NCI-H2081 (cell line): ENCODE data around the gene PHF13.
"Not testable (repeated sequence)": the region's sequence is repeated elsewhere in the genome, so short reads cannot be mapped to it uniquely, and the experiment has no call there.

Experiments
- DNase-seq, 2 experiments: peaks; one replicate each; lab custom pipeline; 2025; lab: John Stamatoyannopoulos, UW

The PHF13 gene

DNA sequence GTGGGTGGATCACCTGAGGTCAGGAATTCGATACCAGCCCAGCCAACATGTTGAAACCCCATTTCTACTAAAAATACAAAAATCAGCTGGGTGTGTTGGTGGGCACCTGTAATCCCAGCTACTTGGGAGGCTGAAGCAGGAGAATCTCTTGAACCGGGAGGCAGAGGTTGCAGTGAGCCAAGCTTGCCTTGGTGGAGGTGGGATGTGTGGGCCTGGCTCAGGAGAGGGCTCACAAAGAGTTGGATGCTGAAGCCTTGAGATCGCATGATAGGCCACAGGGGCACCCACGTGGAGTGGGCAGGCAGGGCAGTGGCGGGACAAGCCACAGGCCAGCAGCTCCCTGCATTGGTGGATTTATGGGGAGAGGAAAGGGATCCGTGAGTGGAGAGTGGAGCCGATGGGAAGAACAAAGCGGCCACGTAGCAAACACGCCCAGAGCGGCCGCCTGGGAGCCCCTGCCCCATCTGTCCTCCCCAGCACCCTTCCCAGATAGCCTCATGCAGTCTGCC, 15.5 kb downstream of the PHF13 start:
- DNase-seq = no peak

DNA sequence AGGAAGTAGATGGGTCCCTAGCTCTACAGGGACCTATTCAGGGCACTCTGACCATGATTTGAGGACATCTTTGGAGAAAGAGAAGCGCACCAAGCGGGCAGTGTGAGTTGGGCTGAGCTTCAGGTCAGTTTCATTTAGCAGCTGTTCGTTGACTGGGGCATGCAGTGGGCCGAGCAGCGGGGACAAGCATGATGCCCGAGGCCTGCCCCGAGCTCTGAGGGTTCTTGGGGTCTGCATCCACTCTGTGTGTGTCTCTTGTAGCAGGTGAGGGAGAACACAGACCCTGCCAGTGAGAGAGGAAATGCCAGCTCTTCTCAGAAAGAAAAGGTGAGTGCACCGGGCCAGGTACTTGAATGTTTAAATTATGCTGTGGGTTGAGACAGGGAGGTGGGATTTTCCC, 16.5 kb downstream of the PHF13 start:
- DNase-seq = no peak

DNA sequence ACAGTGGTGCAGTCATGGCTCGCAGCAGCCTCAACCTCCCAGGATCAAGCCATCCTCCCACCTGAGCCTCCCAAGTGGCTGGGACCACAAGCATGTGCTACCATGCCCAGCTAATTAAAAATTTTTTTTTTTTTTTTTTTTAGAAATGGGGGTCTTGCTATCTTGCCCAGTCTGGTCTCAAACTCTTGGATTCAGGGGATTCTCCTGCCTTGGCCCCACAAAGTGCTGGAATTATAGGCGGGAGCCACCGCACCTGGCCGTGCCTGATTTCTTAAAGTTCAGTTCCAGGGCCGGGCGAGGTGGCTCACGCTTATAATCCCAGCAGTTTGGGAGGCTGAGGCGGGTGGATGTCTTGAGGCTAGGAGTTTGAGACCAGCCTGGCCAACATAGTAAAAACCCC, 17.5 kb downstream of the PHF13 start:
- no peak for DNase-seq

DNA sequence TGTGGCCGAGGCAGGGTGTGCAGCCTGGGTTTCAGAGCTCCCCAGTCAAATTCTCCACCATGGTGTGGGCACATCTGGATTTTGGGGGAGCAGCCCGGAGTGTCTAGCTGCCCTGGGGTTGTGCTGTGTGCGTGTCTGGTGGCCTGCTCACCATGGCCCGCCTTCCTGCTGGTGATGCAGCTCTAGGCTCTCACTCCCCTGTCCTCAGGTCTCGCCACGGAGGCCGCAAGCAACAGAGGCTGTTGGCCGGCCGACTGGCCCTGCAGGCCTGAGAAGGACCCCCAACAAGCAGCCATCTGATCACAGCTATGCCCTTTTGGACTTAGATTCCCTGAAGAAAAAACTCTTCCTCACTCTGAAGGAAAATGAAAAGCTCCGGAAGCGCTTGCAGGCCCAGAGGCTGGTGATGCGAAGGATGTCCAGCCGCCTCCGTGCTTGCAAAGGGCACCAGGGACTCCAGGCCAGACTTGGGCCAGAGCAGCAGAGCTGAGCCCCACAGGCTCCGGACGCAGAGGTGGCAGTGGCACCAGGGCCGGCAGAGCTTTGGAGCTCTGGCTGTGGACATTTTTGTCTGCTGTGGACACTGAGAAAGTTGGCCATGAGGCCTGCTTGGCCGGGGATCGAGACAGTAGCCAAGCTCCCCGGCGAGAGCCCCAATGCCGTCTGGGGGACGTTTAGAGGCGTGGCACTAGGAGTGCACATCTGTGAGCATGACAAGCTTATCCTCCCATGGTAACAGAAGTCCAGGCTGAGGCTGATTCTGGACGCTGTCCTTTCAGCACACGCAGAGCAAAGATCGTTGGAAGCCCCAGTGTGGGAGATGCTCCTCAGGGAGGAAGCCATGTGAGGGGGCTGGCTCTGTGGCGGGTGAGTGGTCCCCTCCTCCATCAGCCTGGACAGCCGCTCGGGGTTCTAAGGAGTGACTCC, 19.3 kb downstream of the PHF13 start:
- DNase-seq = no peak

DNA sequence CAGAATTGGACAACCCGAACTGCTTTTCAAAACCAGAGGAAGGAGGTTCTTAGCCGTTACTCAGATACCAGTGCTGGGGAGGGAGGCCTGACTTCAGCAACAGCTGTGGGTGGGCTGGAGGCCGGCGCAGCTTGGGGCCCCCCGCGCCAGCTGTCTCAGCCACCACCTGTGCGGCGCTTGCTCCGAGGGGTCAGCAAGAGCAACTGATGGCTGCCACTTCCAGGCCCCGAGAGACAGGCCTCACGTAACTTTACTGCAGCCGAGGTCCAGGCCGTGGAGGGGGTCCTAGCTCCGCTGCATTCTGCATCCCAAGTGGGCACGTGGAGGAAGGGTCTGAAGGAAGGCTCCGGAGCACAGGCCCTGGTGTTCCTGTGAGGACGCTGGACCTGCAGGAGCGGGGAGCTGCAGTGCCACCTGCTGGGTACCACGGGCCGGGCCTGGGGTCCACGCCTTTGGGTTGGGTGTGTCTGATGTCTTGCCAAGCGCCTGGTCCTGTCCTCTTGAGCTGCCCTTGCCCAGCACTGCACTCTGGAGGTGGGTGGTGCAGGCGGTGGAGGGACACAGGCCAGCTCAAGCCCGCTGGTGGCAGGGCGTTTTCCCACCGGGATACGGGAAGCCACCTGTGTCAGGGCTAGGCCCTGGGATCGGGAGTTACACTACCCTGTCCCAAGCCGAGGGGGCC, 21.0 kb downstream of the PHF13 start:
- no peak for DNase-seq

DNA sequence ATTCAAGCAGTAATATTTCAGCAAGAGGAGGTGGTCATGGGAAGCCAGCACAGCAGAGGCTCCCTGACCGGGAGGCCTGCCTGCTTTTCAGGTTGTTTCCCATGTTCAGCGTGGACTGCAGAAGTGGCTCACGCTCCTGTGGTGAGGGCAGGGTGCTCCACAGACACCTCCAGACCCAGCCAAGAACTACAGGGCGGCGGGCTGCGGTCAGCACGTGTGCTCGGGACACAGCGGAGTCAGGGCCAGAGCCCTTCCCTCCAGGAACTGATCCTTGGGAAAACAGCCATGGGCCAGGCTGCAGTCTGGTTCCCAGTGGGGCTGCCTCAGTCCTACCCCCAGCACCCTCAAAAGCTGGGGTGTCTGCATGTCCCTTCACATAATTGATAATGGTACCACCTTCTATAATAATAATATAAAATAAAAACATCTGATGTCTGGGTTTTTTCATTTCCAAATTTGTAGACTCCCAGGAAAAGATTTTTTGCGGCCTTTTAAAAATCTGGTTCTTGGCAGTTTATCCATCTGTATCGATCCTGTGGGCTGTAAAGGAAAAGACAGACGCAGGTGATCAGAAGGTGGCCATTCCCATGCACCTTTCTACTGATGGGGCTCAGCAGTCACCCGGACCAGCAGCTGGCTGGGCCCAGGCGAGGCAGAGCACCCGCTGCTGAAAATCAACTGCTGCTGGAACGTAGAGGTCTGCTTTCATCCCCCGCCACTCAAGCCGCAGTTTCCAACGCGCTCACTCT, 21.8 kb downstream of the PHF13 start:
- no peak for DNase-seq

DNA sequence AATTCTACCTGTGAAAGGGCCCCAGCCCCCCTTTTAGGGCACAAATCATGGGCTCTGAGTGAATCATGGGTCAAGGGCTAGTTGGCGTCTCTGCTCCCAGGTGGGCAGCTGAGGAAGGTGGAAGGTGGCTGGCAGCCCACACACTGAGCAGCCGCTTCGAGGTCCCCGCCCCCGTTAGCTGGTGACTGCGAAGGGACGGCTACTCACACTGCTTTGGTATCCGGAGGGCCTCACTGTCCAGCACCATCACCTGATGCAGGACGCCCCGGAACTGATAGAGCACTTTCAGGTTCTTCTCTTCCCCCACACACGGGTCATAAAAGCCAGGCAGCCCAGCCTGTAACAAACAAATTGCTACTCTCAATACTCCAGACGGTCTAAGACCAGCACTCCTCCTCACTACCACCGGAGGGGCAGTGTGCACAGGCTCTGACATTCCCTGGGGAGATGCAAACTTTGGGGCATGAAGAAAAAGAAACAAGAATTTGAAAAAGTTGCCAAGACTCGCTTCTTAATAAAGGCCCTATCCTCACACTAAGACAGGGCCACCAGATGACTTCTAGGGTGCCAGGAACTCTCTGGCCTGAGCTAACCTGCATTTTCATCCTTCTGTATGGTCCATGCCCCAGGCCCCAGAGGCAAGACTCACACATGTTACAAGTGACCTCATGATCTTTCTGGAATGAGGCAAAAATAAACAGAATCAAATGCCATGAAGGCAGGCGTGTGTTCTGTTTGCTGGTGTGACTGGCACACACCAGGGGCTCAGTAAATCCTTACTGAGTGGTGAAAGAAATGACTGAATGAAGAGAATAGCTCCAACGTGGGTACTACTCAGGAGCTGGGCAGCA, 22.6 kb downstream of the PHF13 start:
- no peak for DNase-seq

DNA sequence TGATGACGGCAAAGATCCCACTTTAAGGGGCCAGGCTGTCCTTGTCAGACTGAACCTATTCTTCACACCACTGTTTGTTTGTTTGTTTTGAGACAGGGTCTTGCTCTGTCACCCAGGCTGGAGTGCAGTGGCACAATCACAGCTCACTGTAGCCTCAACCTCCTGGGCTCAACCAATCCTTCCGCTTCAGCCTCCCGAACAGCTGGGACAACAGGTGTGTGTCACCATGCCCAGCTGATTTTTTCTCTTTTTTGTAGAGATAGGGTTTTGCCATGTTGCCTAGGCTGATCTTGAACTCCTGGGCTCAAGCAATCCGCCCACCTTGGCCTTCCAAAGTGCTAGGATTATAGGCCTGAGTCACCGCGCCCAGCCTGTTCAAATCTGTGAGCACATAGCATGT, 23.2 kb downstream of the PHF13 start:
- DNase-seq = not testable (repeated sequence)

DNA sequence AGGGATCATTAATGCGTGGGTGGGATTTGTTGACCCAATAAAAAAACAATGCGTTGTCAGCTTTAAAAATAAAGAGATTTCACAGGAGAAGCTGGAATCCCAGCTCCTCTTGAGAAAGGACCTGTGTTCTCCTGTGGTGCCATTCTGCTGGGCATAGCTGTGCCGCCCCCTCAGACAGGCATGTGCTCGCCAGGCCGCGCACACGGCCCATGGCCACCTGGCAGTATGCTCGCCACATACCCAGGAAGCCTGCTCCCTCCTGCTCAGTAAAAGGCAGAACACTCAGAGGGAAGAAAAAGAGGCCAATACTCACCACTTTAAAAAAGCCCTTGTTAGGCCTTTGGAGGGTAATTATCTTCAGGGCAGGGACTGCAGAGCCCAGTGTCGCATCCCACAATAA, 24.2 kb downstream of the PHF13 start:
- DNase-seq = no peak

DNA sequence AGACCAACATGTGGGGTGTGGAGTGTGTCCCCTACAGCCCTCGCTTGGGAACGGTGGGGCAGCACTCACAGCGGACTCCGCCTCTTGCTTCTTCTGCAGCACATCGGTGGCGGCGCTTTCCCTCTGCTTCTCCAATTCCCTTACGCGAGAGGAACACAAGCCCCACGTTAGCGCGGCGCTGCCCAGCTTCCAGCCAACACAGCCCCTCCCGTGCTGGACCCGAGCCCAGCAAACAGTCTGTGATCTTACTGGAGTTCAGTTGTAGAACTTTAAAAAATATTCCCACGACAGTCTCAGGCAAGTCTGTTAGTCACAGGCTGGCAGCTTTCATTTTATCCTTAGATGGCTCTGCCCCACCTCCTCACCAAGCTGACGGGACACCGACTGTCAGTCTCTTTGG, 24.7 kb downstream of the PHF13 start:
- DNase-seq = no peak

DNA sequence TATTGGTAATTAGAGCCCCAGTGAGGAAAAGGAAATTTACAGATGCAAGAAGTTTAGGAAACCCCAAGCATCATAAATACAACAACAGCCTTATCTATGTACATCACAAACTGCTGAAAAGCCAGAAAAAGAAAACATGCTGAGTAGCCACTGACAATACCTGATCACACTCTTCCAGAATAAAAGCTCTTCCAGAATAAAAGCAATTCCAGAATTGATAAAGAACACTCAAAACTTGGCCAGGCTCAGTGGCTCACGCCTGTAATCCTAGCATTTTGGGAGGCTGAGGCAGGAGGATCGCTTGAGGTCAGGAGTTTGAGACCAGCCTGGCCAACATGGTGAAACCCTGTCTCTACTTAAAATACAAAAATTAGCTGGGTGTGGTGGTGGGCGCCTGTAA, 27.3 kb downstream of the PHF13 start:
- not testable (repeated sequence) for DNase-seq

DNA sequence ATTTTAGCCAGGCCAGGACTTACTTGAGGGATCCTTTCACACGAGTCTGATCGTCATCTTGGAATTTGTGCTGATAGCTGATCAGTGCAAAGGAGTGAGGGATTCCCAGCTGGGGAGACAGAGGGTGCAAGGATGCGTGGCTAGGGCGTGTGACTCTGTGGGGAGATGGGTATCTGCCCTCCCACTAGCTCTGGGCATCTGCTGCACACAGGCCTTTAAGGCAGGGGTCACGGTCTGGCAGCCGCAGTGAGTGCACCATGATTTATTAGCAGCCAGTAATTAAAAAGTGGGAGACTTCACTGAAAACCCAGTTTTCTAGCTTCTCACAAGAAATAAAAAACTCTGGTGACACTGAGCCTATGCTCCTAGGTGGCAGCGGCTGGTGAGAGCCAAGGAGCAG, 31.5 kb downstream of the PHF13 start:
- DNase-seq = no peak

DNA sequence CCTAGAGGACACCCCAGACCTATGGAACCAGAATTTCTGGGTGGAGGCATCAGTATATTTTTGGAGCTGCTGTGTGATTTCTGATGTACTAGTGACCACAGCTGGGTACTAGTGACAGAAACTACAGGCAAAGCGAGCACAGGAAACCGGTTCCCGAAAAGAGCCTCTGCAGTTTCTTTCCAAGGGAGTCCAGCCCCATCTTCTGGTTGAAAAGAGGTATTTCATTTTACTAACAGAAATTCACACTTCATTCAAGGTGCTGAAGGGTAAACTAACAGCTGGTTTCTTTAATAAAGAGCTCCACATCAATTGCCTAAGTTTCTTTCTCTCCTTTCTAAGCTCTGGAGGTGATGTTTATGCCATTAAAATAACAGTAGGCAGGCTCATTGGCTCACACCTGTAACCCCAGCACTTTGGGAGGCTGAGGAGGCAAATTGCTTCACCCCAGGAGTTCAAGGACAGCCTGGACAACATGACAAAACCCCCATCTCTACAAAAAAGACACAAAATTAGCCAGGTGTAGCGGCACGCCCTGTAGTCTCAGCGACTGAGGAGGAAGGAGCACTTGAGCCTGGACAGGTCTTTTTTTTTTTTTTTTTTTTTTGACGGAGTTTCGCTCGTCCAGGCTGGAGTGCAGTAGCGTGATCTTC, 33.1 kb downstream of the PHF13 start:
- peak; percentile 51 to 54 for DNase-seq

DNA sequence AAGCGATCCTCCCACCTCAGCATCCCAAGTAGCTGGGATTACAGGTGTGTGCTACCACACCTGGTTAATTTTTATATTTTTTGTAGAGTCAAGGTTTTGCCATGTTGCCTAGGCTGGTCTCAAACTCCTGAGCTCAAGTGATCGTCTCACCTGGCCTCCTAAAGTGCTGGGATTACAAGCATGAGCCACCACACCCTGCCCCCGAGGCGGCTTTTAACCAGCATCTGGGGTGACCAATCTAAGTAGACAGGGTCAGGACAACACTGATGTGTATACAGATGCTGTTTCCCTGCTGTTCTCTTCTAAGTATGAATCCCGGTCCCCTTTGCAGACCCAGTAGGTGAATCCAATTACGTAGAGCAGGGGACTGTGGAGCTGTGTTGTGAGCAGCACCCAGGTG, 35.0 kb downstream of the PHF13 start:
- no peak for DNase-seq

DNA sequence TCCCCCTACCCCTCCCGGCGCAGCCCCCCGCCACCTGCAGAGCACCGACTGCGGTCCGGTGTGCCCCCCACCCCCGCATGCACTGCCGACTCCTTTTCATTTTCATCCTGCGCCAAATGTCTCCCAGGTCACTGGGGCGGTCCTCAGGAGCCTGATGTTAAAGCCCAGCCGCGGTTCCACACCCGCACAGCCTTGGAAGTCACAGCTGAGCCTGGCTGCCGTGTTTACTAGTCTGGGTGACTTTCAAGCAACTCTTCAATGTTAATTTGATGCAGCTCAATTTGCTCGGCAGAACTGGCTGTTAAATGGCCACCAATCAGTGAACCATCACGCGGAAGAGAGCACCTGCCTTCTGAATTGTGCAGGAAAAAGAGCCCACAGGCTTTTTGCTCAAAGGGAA, 38.4 kb downstream of the PHF13 start:
- no peak for DNase-seq

DNA sequence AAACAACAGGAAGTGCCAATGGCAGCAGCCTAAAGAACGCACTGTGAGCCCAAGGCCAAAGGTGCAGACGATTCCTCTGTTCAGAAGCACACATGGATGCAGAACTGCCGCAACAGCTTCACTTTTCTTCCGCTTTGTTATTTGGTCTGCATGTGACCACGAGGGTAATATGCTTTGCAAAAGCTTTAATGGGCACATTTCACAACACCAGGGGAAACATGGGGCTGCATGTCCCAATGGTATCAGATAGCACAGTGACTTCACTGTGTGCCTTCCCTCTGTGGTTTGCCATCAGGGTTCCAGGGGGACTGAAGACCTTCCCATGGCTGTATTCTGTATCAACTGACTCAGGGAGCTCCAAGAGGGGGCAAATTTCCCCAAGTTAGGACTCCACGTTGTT, 39.5 kb downstream of the PHF13 start:
- DNase-seq = no peak

DNA sequence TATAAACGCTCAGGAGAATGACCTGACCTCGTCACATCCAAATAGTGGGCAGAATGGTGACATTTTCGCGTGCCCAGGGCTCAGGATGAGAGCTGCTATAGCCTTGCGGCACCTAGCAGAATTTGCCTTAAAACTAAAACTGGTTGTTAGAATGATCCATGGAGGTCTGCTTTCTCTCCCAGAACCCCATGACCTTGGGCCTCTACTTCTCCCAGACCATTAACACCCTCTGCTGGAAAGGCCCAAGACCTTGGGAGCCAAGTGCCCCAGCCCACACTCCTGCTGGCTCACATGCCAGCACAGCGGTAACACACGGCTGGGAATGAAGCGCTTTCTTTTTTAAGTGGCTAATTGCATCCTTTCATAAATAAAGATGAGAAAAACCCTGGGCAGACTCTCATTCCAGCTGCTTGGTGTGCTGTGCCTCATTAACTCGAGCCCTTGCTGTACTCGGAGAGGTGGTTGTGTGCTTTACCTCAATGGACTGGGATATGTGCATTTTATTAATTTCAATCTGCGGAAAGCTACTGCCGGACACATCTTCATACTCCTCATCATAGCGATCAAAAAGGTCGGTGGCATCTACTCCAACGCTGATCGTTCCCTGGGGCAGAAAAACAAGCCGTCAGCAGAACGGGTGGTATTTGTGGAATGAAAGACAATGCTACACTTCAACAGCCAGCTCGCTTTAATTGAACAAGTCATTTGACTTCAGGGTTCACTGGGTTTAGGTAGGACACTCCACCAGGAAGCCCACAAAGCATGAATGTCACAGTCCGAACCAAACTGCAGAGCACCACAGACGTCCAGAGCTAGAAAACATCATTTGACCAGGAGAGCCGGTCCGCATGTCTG, 40.1 kb downstream of the PHF13 start:
- DNase-seq = no peak

DNA sequence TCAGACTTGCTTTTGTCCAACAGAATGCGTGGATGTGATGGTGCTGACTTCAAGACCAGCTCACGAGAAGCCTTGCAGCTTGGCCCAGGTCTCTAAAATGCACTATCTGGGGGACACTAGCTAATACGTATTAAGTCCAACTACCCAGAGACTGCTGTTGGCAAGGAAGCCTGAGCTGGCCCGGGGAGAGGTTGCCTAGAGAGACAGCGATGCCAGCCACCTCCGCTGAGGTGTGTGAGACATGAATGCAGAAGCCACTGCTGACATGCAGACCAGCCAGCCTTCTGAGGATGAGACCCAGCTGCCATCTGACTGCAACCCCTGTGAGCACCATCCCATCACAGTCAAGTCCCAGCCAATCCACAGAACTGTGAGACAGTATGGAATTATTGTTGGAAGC, 43.6 kb downstream of the PHF13 start:
- no peak for DNase-seq

DNA sequence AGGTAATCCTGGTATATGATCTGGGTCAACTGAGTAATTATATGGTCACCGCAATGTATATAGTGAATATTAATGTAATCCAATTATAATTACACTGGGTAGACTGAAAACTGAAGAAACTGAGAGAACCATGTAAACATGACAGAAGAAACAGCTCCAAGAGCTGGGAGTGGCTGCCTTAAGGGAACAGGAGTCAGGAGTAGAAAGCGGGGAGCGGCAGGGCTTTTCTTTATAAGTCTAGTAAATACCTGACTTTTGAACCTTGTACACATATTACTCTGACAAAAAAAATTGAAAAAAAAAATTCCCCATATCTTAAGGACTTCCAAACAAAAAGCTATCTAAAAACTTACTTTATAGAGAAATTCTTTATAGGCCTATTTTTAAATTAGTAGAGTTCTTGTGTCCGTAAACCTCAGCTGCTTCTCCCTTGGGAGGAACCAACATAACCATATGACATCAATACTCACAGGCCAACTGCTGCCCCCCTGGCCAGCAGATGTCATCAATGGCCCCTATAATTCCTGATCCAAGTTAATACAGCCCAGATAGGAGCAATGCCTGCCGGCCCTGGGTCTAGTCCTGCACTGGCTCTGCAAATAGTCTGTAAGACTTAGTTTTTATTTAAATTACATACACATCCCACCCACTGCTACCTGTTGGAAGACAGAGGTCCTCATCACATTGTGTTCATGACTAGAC, 45.0 kb downstream of the PHF13 start:
- no peak for DNase-seq
